ENCODE measurements around the gene TBX6.
A peak's percentile ranks its signal among the peaks of the same experiment; 100 is the strongest.

Gene TBX6

GRCh38 chr16:30063893-30064728 is 27.6 kb downstream of the TBX6 start:
- Histone ChIP-seq H3K27ac (replicated peaks) (peak overlapping the region; percentile 94), H3K4me3 (replicated peaks; ENCODE audit: insufficient read depth, low read length) (peak overlapping the region; percentile 58), H3K27me3 (ENCODE audit: insufficient read depth, poor library complexity, severe bottlenecking) (no peaks in the 10 kb centered on the region)
- no peak for TF ChIP-seq GABPA (IDR thresholded peaks at IDR 0.05; ENCODE audit: low read depth)
- peak; percentile 34 for TF ChIP-seq REST (IDR thresholded peaks at IDR 0.05; ENCODE audit: insufficient replicate concordance, low read depth)
- TF ChIP-seq POLR2AphosphoS5 (IDR thresholded peaks at IDR 0.05; ENCODE audit: low read depth) = peak; percentile 67
- peak; percentile 3 for TF ChIP-seq CTCF (IDR thresholded peaks at IDR 0.05; ENCODE audit: insufficient read depth, low read length)
- TF ChIP-seq SPI1 (IDR thresholded peaks at IDR 0.05; ENCODE audit: borderline replicate concordance, low read depth) = no peak; the same call in 1 of the 2 replicates
- peak; percentile 88 to 89 for DNase-seq (ENCODE audit: low read depth in 1 of 2, low spot score in 1 of 2)

GRCh38 chr16:30063278-30063892 is 28.3 kb downstream of the TBX6 start:
- peak overlapping the region; percentile 58 for H3K4me3 ChIP-seq (replicated peaks; ENCODE audit: insufficient read depth, low read length)
- TF ChIP-seq SPI1 (IDR thresholded peaks at IDR 0.05; ENCODE audit: borderline replicate concordance, low read depth) = no peak
- no peak for TF ChIP-seq CTCF (IDR thresholded peaks at IDR 0.05; ENCODE audit: insufficient read depth, low read length)
- TF ChIP-seq GABPA (IDR thresholded peaks at IDR 0.05; ENCODE audit: low read depth) = no peak
- TF ChIP-seq POLR2AphosphoS5 (IDR thresholded peaks at IDR 0.05; ENCODE audit: low read depth) = no peak
- TF ChIP-seq REST (IDR thresholded peaks at IDR 0.05; ENCODE audit: insufficient replicate concordance, low read depth) = no peak
- peak overlapping the region; percentile 94 for H3K27ac ChIP-seq (replicated peaks)
- H3K27me3 ChIP-seq (ENCODE audit: insufficient read depth, poor library complexity, severe bottlenecking) = no peaks in the 10 kb centered on the region
- DNase-seq (ENCODE audit: low read depth in 1 of 2, low spot score in 1 of 2) = no peak

- DNase-seq (ENCODE audit: low read depth in 1 of 2, low spot score in 1 of 2) = no peak
- TF ChIP-seq SPI1 (IDR thresholded peaks at IDR 0.05; ENCODE audit: borderline replicate concordance, low read depth) (no peak), CTCF (IDR thresholded peaks at IDR 0.05; ENCODE audit: insufficient read depth, low read length) (no peak), REST (IDR thresholded peaks at IDR 0.05; ENCODE audit: insufficient replicate concordance, low read depth) (no peak), POLR2AphosphoS5 (IDR thresholded peaks at IDR 0.05; ENCODE audit: low read depth) (no peak), GABPA (IDR thresholded peaks at IDR 0.05; ENCODE audit: low read depth) (no peak)
- Histone ChIP-seq H3K27me3 (ENCODE audit: insufficient read depth, poor library complexity, severe bottlenecking) (no peaks in the 10 kb centered on the region), H3K27ac (replicated peaks) (no peak overlapping the region), H3K4me3 (replicated peaks; ENCODE audit: insufficient read depth, low read length) (no peak overlapping the region)
These were observed 30.7 kb downstream of the TBX6 start for GRCh38 chr16:30060836-30061554.

Data from HL-60 (cell line).